Glomerular visceral epithelial cell (primary cell): Measurements from ENCODE around the gene MTMR10.
A peak's percentile ranks its signal among the peaks of the same experiment; 100 is the strongest.

ENCODE experiments used
- DNase-seq: peaks from one replicate; pipeline ENCODE4 v3.0.0-alpha.2; 2016; ENCODE audit errors: extremely low spot score

MTMR10 gene

GRCh38 chr15:31013863-31014607, 22.6 kb upstream of the MTMR10 start:
- DNase-seq = no peak

- DNase-seq = no peak
These were observed 21.0 kb upstream of the MTMR10 start for GRCh38 chr15:31012455-31012854.

GRCh38 chr15:31010036-31010435, 18.6 kb upstream of the MTMR10 start:
- DNase-seq = no peak

GRCh38 chr15:31005660-31006059, 14.2 kb upstream of the MTMR10 start:
- no peak for DNase-seq

- DNase-seq = peak; percentile 77
These were observed 12.8 kb upstream of the MTMR10 start for GRCh38 chr15:31004220-31004733.

GRCh38 chr15:31001702-31002101, 10.3 kb upstream of the MTMR10 start:
- no peak for DNase-seq

- DNase-seq = no peak
These were observed 8.3 kb upstream of the MTMR10 start for GRCh38 chr15:30999729-31000128.

- no peak for DNase-seq
These were observed 5.8 kb upstream of the MTMR10 start for GRCh38 chr15:30997270-30997669.

GRCh38 chr15:30992249-30992864, 929 bp upstream of the MTMR10 start:
- DNase-seq = no peak

GRCh38 chr15:30990446-30991254, 778 bp downstream of the MTMR10 start:
- DNase-seq = no peak

- DNase-seq = peak; percentile 30
These were observed 1.4 kb downstream of the MTMR10 start for GRCh38 chr15:30990036-30990435.

GRCh38 chr15:30985081-30985531, 6.3 kb downstream of the MTMR10 start:
- peak; percentile 34 for DNase-seq

- no peak for DNase-seq
These were observed 6.9 kb downstream of the MTMR10 start for GRCh38 chr15:30984542-30984941.

GRCh38 chr15:30984118-30984517, 7.3 kb downstream of the MTMR10 start:
- DNase-seq = no peak

GRCh38 chr15:30979457-30979856, 12.0 kb downstream of the MTMR10 start:
- DNase-seq = no peak

GRCh38 chr15:30978328-30978727, 13.1 kb downstream of the MTMR10 start:
- no peak for DNase-seq

- no peak for DNase-seq
These were observed 17.3 kb downstream of the MTMR10 start for GRCh38 chr15:30974112-30974511.

GRCh38 chr15:30973379-30973778, 18.0 kb downstream of the MTMR10 start:
- DNase-seq = no peak

GRCh38 chr15:30969724-30970123, 21.7 kb downstream of the MTMR10 start:
- DNase-seq = no peak

- DNase-seq = no peak
These were observed 27.7 kb downstream of the MTMR10 start for GRCh38 chr15:30963681-30964080.

GRCh38 chr15:30962659-30963058, 28.8 kb downstream of the MTMR10 start:
- no peak for DNase-seq

- DNase-seq = no peak
These were observed 29.3 kb downstream of the MTMR10 start for GRCh38 chr15:30962079-30962478.
